SK-N-SH (cell line): ENCODE measurements around the gene WDR74. TPM values are rescaled to one million over a fixed set of nuclear protein-coding genes. Genes with fewer than 3 reads are reported as not detected.

Experiments
- CTCF ChIA-PET: fragments of 300-600, 350-600 bp; formaldehyde crosslinking; extraction: SDS; loops from one replicate; lab custom pipeline; 2021; lab: Yijun Ruan, JAX
- POLR2A ChIA-PET: fragments of 350-600 bp; sonication (Branson Sonifier 250); formaldehyde crosslinking; extraction: SDS; loops from one replicate; lab custom pipeline; 2020; ENCODE audit warnings: antibody characterized with exemption, inconsistent platforms; lab: Yijun Ruan, JAX
- DNase-seq: peaks from one replicate; pipeline ENCODE4 v3.0.0; 2012
- H2AFZ ChIP-seq: fragments of 200-600 bp; sonication (generic); 2 replicates; pipeline ENCODE4 v1.8.1; 2016; ENCODE audit warnings: antibody characterized with exemption, mild to moderate bottlenecking, low read depth
- H3F3A ChIP-seq: fragments of 200-600 bp; sonication (generic); replicated peaks from 2 replicates; pipeline ENCODE3; 2016; ENCODE audit warnings: antibody characterized with exemption, mild to moderate bottlenecking; ENCODE audit not compliant: insufficient read depth
- H3K27ac ChIP-seq, 2 experiments: fragments of 200-500 bp in 1 of 2; fragments of 200-600 bp in 1 of 2; sonication (Bioruptor generic) in 1 of 2; sonication (generic), shearing (Covaris generic) in 1 of 2; 2 replicates each; pipeline versions ENCODE4 v1.5.1 to v1.6.1; 2014 to 2016; ENCODE audit warnings: low read depth in 2 of 2, inconsistent platforms in 1 of 2, low read length in 1 of 2, mild to moderate bottlenecking in 1 of 2, mixed read lengths in 1 of 2
- H3K27me3 ChIP-seq: fragments of 200-600 bp; sonication (generic), shearing (Covaris generic); 2 replicates; pipeline ENCODE4 v1.6.1; 2016; ENCODE audit warnings: mixed run types; ENCODE audit not compliant: insufficient read depth
- H3K36me3 ChIP-seq, 2 experiments: fragments of 200-500 bp in 1 of 2; fragments of 200-600 bp in 1 of 2; sonication (Bioruptor generic) in 1 of 2; sonication (generic) in 1 of 2; replicated peaks in 1 of 2; 2 replicates each; pipeline versions ENCODE3 to v1.5.1; 2014 to 2016; ENCODE audit warnings: low read length in 1 of 2, mild to moderate bottlenecking in 1 of 2; ENCODE audit not compliant: insufficient read depth in 2 of 2, control insufficient read depth in 1 of 2
- H3K4me1 ChIP-seq, 2 experiments: fragments of 200-500 bp in 1 of 2; fragments of 200-600 bp in 1 of 2; sonication (Bioruptor generic) in 1 of 2; sonication (generic), shearing (Covaris generic) in 1 of 2; 2 replicates each; pipeline versions ENCODE4 v1.5.1 to v1.6.1; 2014 to 2016; ENCODE audit warnings: low read depth in 1 of 2, low read length in 1 of 2, mixed run types in 1 of 2; ENCODE audit not compliant: insufficient read depth in 2 of 2, control insufficient read depth in 1 of 2
- H3K4me2 ChIP-seq: fragments of 200-600 bp; sonication (generic), shearing (Covaris generic); 2 replicates; pipeline ENCODE4 v1.6.1; 2017; ENCODE audit warnings: mixed run types
- H3K4me3 ChIP-seq, 2 experiments: fragments of 200-500 bp in 1 of 2; fragments of 200-600 bp in 1 of 2; sonication (Bioruptor generic) in 1 of 2; sonication (generic), shearing (Covaris generic) in 1 of 2; 2 replicates each; pipeline versions ENCODE4 v1.5.1 to v1.8.1; 2014 to 2016; ENCODE audit warnings: low read depth in 2 of 2, inconsistent platforms in 1 of 2, low read length in 1 of 2, mild to moderate bottlenecking in 1 of 2, mixed read lengths in 1 of 2, moderate library complexity in 1 of 2
- H3K79me2 ChIP-seq: fragments of 200-600 bp; sonication (generic); 2 replicates; pipeline ENCODE4 v1.8.1; 2017; ENCODE audit warnings: mild to moderate bottlenecking; ENCODE audit not compliant: insufficient read depth
- H3K9ac ChIP-seq: fragments of 200-600 bp; sonication (generic); 2 replicates; pipeline ENCODE4 v1.6.1; 2017; ENCODE audit warnings: mixed run types
- H3K9me2 ChIP-seq: fragments of 200-600 bp; sonication (generic); 2 replicates; pipeline ENCODE4 v1.6.1; 2017; ENCODE audit warnings: mixed run types
- H3K9me3 ChIP-seq: fragments of 200-600 bp; sonication (generic); 2 replicates; pipeline ENCODE4 v1.6.1; 2017; ENCODE audit warnings: mixed run types, mild to moderate bottlenecking, moderate library complexity
- H4K20me1 ChIP-seq: fragments of 200-600 bp; sonication (generic); 2 replicates; pipeline ENCODE4 v1.6.1; 2017; ENCODE audit warnings: mild to moderate bottlenecking, mixed run types; ENCODE audit not compliant: insufficient read depth
- CHD2 ChIP-seq: fragments of 150-350 bp; IDR thresholded peaks from 2 replicates; pipeline ENCODE4 v1.6.1; 2018; ENCODE audit warnings: low read length; ENCODE audit not compliant: partially characterized antibody
- ELF1 ChIP-seq: IDR thresholded peaks from 2 replicates; pipeline ENCODE4 v1.4.0; 2012
- EP300 ChIP-seq, 2 experiments: IDR thresholded peaks; 2 replicates each; pipeline versions ENCODE4 v1.4.0 to v1.6.1; 2012; ENCODE audit warnings: borderline replicate concordance in 1 of 2, low read depth in 1 of 2, low read length in 1 of 2
- GABPA ChIP-seq: IDR thresholded peaks from 2 replicates; pipeline ENCODE4 v1.4.0; 2012; ENCODE audit warnings: low read depth, mild to moderate bottlenecking
- JUND ChIP-seq: IDR thresholded peaks from 2 replicates; pipeline ENCODE4 v1.4.0; 2012
- MAX ChIP-seq: IDR thresholded peaks from 2 replicates; pipeline ENCODE4 v1.4.0; 2012; ENCODE audit warnings: low read depth
- MXI1 ChIP-seq: IDR thresholded peaks from 2 replicates; pipeline ENCODE4 v1.6.1; 2012; ENCODE audit warnings: mild to moderate bottlenecking, low read depth, low read length, improper control_type of control experiment
- POLR2AphosphoS5 ChIP-seq: IDR thresholded peaks from 2 replicates; pipeline ENCODE4 v1.6.1; 2012; ENCODE audit warnings: low read depth, low read length
- RAD21 ChIP-seq: IDR thresholded peaks from 2 replicates; pipeline ENCODE4 v1.6.1; 2012; ENCODE audit warnings: mild to moderate bottlenecking, low read length
- RFX5 ChIP-seq: IDR thresholded peaks from 2 replicates; pipeline ENCODE4 v1.6.1; 2012; ENCODE audit warnings: mild to moderate bottlenecking, improper control_type of control experiment, low read length
- RXRA ChIP-seq: IDR thresholded peaks from 2 replicates; pipeline ENCODE4 v1.4.0; 2012; ENCODE audit warnings: low read depth, mild to moderate bottlenecking, borderline replicate concordance
- TAF1 ChIP-seq: IDR thresholded peaks from 2 replicates; pipeline ENCODE4 v1.6.1; 2012; ENCODE audit warnings: low read depth, mild to moderate bottlenecking, low read length, moderate library complexity, borderline replicate concordance
- YY1 ChIP-seq: IDR thresholded peaks from 2 replicates; pipeline ENCODE4 v1.4.0; 2012; ENCODE audit warnings: low read depth, mild to moderate bottlenecking
- WGBS: methylation state at CpG from one replicate; pipeline ENCODE4 v1.1.6; 2017; ENCODE audit warnings: low lambda C conversion rate; 5-methylcytosine and 5-hydroxymethylcytosine counted together
- polyA plus RNA-seq, 3 experiments: library from polyadenylated mRNA; depleted of rRNA; stranded (reverse); fragments of >200 nt; gene quantifications; 2 replicates each; pipeline ENCODE4 v1.2.3, GENCODE V29; 2012
- TF ChIP-seq, protein P1 (sequence below): fragments of 150-350 bp; IDR thresholded peaks from 2 replicates; pipeline ENCODE4 v1.6.1; 2016; ENCODE audit warnings: mild to moderate bottlenecking, low read depth, low read length
- TF ChIP-seq, protein P2 (sequence below): IDR thresholded peaks from 2 replicates; pipeline ENCODE4; 2012
- TF ChIP-seq, protein P3 (sequence below): IDR thresholded peaks from 2 replicates; pipeline ENCODE4 v1.4.0; 2012; ENCODE audit warnings: low read depth, borderline replicate concordance
- TF ChIP-seq, protein P4 (sequence below): IDR thresholded peaks from 2 replicates; pipeline ENCODE4 v1.4.0; 2012; ENCODE audit warnings: low read depth, borderline replicate concordance

WDR74 gene
- polyA plus RNA-seq, 1 of the 3 experiments (the other 2 are of a cell fraction) = 132 TPM

DNA sequence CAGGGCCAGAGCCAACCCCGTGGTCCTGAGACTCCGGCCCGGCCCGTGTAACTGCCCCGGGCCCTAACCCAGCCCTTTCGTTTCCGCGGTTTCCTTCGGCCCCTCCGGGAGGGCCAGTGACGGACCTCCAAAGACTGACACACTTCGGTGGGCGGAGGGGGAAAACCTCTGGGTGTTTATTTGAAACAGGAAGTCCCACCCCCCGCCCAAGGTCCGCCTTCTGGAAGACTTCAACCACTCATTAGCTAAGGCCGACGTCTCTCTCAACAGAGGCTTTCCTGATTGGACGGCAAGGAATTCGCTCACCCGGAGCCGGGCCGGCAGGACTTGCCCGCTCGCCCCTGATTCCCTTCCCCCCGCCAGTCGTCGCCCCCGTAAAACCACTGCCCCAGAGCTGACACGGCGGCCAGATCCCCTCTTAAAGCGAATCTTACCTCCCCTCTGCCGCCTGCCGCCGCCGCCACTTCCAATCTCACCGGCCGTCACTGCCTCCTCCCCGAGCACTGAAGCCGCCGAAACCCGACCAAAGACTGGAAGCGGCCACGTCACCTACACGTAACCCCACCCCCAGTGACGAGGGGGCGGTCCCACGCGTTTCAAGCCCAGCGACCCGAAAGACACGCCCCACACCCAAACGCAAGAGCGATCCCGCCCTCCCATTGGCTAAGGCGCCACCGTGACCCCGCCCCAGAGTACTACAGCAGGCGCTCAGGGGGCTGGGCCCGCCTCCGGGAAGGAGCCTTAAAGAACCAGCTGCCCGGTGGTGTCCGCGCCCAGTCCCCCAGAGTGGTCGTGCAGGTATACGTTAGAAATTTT is 7.7 kb downstream of the WDR74 start, which contains the start of gene STX5:
Gene STX5 (minus strand): TSS at position 532 of the 816 bp plus-strand sequence. CDS start 808 bp downstream, outside the sequence.
- peaks cover under 1% of the 10 kb centered on the region for H3F3A ChIP-seq
- peak; percentile 96 for DNase-seq
- H3K4me2 ChIP-seq = peak within 1 kb of the TSS; percentile 93
- H2AFZ ChIP-seq = no peak within 1 kb of the TSS; the same call in 1 of the 2 replicates
- H3K27me3 ChIP-seq = no peaks in the 10 kb centered on the region
- peak; percentile 79 for TF ChIP-seq RFX5
- TF ChIP-seq RXRA = no peak
- peak; percentile 56; the same call in 1 of the 2 replicates for TF ChIP-seq ELF1
- TF ChIP-seq MXI1 = peak; percentile 51; the same call in 1 of the 2 replicates
- TF ChIP-seq POLR2AphosphoS5 = peak; percentile 84
- peak; percentile 39 for TF ChIP-seq TAF1
- TF ChIP-seq EP300 (IDR thresholded peaks at IDR 0.05; ENCODE audit: borderline replicate concordance in 1 of 2, low read depth in 1 of 2, low read length in 1 of 2) = no peak
- peak; percentile 28; the same call in 1 of the 2 replicates for TF ChIP-seq MAX
- TF ChIP-seq, protein P1, sequence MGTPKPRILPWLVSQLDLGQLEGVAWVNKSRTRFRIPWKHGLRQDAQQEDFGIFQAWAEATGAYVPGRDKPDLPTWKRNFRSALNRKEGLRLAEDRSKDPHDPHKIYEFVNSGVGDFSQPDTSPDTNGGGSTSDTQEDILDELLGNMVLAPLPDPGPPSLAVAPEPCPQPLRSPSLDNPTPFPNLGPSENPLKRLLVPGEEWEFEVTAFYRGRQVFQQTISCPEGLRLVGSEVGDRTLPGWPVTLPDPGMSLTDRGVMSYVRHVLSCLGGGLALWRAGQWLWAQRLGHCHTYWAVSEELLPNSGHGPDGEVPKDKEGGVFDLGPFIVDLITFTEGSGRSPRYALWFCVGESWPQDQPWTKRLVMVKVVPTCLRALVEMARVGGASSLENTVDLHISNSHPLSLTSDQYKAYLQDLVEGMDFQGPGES = peak; percentile 76
- TF ChIP-seq, protein P2, sequence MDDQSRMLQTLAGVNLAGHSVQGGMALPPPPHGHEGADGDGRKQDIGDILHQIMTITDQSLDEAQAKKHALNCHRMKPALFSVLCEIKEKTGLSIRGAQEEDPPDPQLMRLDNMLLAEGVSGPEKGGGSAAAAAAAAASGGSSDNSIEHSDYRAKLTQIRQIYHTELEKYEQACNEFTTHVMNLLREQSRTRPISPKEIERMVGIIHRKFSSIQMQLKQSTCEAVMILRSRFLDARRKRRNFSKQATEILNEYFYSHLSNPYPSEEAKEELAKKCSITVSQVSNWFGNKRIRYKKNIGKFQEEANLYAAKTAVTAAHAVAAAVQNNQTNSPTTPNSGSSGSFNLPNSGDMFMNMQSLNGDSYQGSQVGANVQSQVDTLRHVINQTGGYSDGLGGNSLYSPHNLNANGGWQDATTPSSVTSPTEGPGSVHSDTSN = peak; percentile 99
- TF ChIP-seq YY1 = no peak; the same call in 1 of the 2 replicates
- TF ChIP-seq, protein P3, sequence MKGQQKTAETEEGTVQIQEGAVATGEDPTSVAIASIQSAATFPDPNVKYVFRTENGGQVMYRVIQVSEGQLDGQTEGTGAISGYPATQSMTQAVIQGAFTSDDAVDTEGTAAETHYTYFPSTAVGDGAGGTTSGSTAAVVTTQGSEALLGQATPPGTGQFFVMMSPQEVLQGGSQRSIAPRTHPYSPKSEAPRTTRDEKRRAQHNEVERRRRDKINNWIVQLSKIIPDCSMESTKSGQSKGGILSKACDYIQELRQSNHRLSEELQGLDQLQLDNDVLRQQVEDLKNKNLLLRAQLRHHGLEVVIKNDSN = 0 out of 2 replicates have a peak, but pooled peaks have one; percentile 33
- peak; percentile 95 for TF ChIP-seq CHD2
- TF ChIP-seq, protein P4, sequence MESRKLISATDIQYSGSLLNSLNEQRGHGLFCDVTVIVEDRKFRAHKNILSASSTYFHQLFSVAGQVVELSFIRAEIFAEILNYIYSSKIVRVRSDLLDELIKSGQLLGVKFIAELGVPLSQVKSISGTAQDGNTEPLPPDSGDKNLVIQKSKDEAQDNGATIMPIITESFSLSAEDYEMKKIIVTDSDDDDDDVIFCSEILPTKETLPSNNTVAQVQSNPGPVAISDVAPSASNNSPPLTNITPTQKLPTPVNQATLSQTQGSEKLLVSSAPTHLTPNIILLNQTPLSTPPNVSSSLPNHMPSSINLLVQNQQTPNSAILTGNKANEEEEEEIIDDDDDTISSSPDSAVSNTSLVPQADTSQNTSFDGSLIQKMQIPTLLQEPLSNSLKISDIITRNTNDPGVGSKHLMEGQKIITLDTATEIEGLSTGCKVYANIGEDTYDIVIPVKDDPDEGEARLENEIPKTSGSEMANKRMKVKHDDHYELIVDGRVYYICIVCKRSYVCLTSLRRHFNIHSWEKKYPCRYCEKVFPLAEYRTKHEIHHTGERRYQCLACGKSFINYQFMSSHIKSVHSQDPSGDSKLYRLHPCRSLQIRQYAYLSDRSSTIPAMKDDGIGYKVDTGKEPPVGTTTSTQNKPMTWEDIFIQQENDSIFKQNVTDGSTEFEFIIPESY = peak; percentile 51; the same call in 1 of the 2 replicates
- no peak for TF ChIP-seq RAD21
- TF ChIP-seq GABPA = peak; percentile 88
- 0 out of 2 replicates have a peak, but pooled peaks have one; percentile 2 for TF ChIP-seq JUND
- TF ChIP-seq, all 33 proteins: peak for 13
- peaks cover 38 to 42% of the 10 kb centered on the region in 2 experiments for H3K36me3 ChIP-seq
- POLR2A ChIA-PET = interaction anchor here (0.6 to 2.2 kb wide), 15 partner anchors 9 to 331 kb away, joined by 3 to 32 read pairs (median 4); partner anchors contain the start of genes C11orf98, CSKMT, HNRNPUL2 and MTA2
- CTCF ChIA-PET = interaction anchor here (0.6 to 2.4 kb wide), 4 partner anchors 45 to 1933 kb away, joined by 3 to 15 read pairs (median 4); partner anchors contain the start of gene SLC3A2
- peak within 1 kb of the TSS; percentile 89 to 93 for H3K27ac ChIP-seq
- peak within 1 kb of the TSS; percentile 76 to 99 for H3K4me3 ChIP-seq
- H3K9ac ChIP-seq = peak within 1 kb of the TSS; percentile 98
- no peaks in the 10 kb centered on the region for H3K9me2 ChIP-seq
- H3K4me1 ChIP-seq = peaks cover 0 to 20% of the 10 kb centered on the region in 2 experiments; a peak in 3 of 4 replicates
- peaks cover 32% of the 10 kb centered on the region for H4K20me1 ChIP-seq
- under 1% methylated on average over 43 of the region's 65 CpGs for WGBS
- peaks cover 70% of the 10 kb centered on the region for H3K79me2 ChIP-seq
- H3K9me3 ChIP-seq = no peaks in the 10 kb centered on the region
